Mucosa of descending colon (tissue), 3 donors: ENCODE results near the gene POP4. TPM values are rescaled to one million over a fixed set of nuclear protein-coding genes. Genes with fewer than 3 reads are reported as not detected.

Experiments used
- ATAC-seq: fragments of 200-7000 bp; cut with Tn5 transposase; one replicate; pipeline ENCODE4 v1.9.1; 2020; ENCODE audit warnings: mild to moderate bottlenecking, moderate library complexity
- DNase-seq, 3 donors: peaks; one replicate each; pipeline ENCODE4 v3.0.0-alpha.2; 2020
- H3K36me3 ChIP-seq: fragments of 200-600 bp; one replicate; pipeline ENCODE4 v1.8.0; 2021; ENCODE audit warnings: low read depth, mild to moderate bottlenecking
- H3K4me1 ChIP-seq: fragments of 200-600 bp; one replicate; pipeline ENCODE4 v1.8.0; 2021; ENCODE audit warnings: low read depth, mild to moderate bottlenecking
- H3K4me3 ChIP-seq: fragments of 200-600 bp; one replicate; pipeline ENCODE4 v1.8.0; 2021; ENCODE audit warnings: mild to moderate bottlenecking
- H3K9me3 ChIP-seq: fragments of 200-600 bp; one replicate; pipeline ENCODE4 v1.8.0; 2021; ENCODE audit warnings: mild to moderate bottlenecking
- CTCF ChIP-seq: fragments of 200-600 bp; IDR thresholded peaks from one replicate; pipeline ENCODE4 v1.8.0; 2022; ENCODE audit warnings: antibody characterized with exemption, mild to moderate bottlenecking
- intact Hi-C, 2 donors: fragments of 100-400 bp; cut with DNase I in 1 of 2; cut with micrococcal nuclease in 1 of 2; formaldehyde crosslinking; loops; one replicate each; pipeline versions ENCODE4 v1.11.0 to v1.11.1; 2022; cut with DNase I, micrococcal nuclease
- total RNA-seq, 3 donors: library from RNA; stranded (reverse); fragmentation: NEBNext Ultra II Directional in 2 of 3; extraction: Animal tissue kit (Norgen Biotek cat#: 25700) in 2 of 3; gene quantifications; one replicate each; pipeline versions ENCODE4 v1.2.1 to v1.2.4, GENCODE V29; 2021 to 2023
- donor health status: DM: no; HTN: no; CAD: no; lungs with moderate emphysema.
- donor health status: DM: no; HTN: no; CAD: no.
- donor health status: DM: no; HTN: yes; CAD: no.

Gene POP4
- total RNA-seq, 3 donors from 2014 or later: 53.1 to 67.1 (median 65.6) TPM

- no peak for TF ChIP-seq CTCF
- intact Hi-C loops: no loop called here
- no peaks in the 10 kb centered on the region for H3K4me1 ChIP-seq
Observed at GRCh38 chr19:29579308-29579910, 26.7 kb upstream of the POP4 start.

GRCh38 chr19:29581398-29581797, 24.7 kb upstream of the POP4 start:
- intact Hi-C loops: no loop called here
- no peak for TF ChIP-seq CTCF
- H3K9me3 ChIP-seq: no peaks in the 10 kb centered on the region
- no peak for ATAC-seq
- no peaks in the 10 kb centered on the region for H3K36me3 ChIP-seq
- H3K4me3 ChIP-seq: no peak overlapping the region
- DNase-seq: no peak
- no peaks in the 10 kb centered on the region for H3K4me1 ChIP-seq

More at GRCh38 chr19:29579308-29579910, 26.7 kb upstream of the POP4 start:
- Histone ChIP-seq H3K4me3 (no peak overlapping the region), H3K9me3 (no peaks in the 10 kb centered on the region), H3K36me3 (no peaks in the 10 kb centered on the region)
- ATAC-seq: no peak
- no peak for DNase-seq

- no peak overlapping the region for H3K4me3 ChIP-seq
- no peaks in the 10 kb centered on the region for H3K9me3 ChIP-seq
- no peaks in the 10 kb centered on the region for H3K4me1 ChIP-seq
- no peaks in the 10 kb centered on the region for H3K36me3 ChIP-seq
- no peak for TF ChIP-seq CTCF
- intact Hi-C loops: no loop called here
- DNase-seq (no peak), ATAC-seq (no peak)
Observed at GRCh38 chr19:29583196-29583999, 22.7 kb upstream of the POP4 start.

- no peak for ATAC-seq
- Histone ChIP-seq H3K36me3 (no peaks in the 10 kb centered on the region), H3K9me3 (no peaks in the 10 kb centered on the region), H3K4me1 (no peaks in the 10 kb centered on the region), H3K4me3 (no peak overlapping the region)
- no peak for TF ChIP-seq CTCF
- intact Hi-C loops: no loop called here
- no peak for DNase-seq
Observed at GRCh38 chr19:29586401-29586800, 19.7 kb upstream of the POP4 start.

- Histone ChIP-seq H3K9me3 (no peaks in the 10 kb centered on the region), H3K4me3 (no peak overlapping the region), H3K36me3 (no peaks in the 10 kb centered on the region), H3K4me1 (no peaks in the 10 kb centered on the region)
- TF ChIP-seq CTCF: no peak
- ATAC-seq (no peak), DNase-seq (no peak)
- intact Hi-C loops: no loop called here
Observed at GRCh38 chr19:29587059-29587458, 19.0 kb upstream of the POP4 start.
